H9 (cell line): Measurements from ENCODE around the gene SELENOI. TPM values are rescaled to one million over a fixed set of nuclear protein-coding genes. Genes with fewer than 3 reads are reported as not detected.

Source experiments
- DNase-seq: peaks from one replicate; pipeline ENCODE4 v3.0.0-alpha.2; 2017
- H2AFZ ChIP-seq: one replicate; pipeline ENCODE4 v1.6.1; 2013; ENCODE audit warnings: mild to moderate bottlenecking, low read length, control low read depth, moderate library complexity
- H2AK5ac ChIP-seq: 2 replicates; pipeline ENCODE4 v1.6.1; 2013; ENCODE audit warnings: low read length, control low read depth, mixed read lengths; ENCODE audit not compliant: insufficient read length
- H2BK120ac ChIP-seq: one replicate; pipeline ENCODE4 v1.6.1; 2013; ENCODE audit warnings: low read depth, mild to moderate bottlenecking, low read length, control low read depth, inconsistent platforms; ENCODE audit not compliant: poor library complexity, severe bottlenecking
- H2BK12ac ChIP-seq: 2 replicates; pipeline ENCODE4 v1.6.1; 2013; ENCODE audit warnings: low read length, control low read depth, mixed read lengths, low read depth; ENCODE audit not compliant: insufficient read length
- H2BK15ac ChIP-seq: 2 replicates; pipeline ENCODE4 v1.6.1; 2013; ENCODE audit warnings: low read depth, low read length, control low read depth
- H2BK20ac ChIP-seq: one replicate; pipeline ENCODE4 v1.6.1; 2013; ENCODE audit warnings: low read depth, mild to moderate bottlenecking, low read length, control low read depth, inconsistent platforms; ENCODE audit not compliant: poor library complexity, severe bottlenecking
- H2BK5ac ChIP-seq: 2 replicates; pipeline ENCODE4 v1.6.1; 2013; ENCODE audit warnings: low read length, control low read depth, mixed read lengths; ENCODE audit not compliant: insufficient read length
- H3K14ac ChIP-seq: 2 replicates; pipeline ENCODE4 v1.6.1; 2013; ENCODE audit warnings: low read length, control low read depth; ENCODE audit not compliant: insufficient read depth
- H3K18ac ChIP-seq: 2 replicates; pipeline ENCODE4 v1.6.1; 2013; ENCODE audit warnings: low read depth, mild to moderate bottlenecking, mixed read lengths, low read length, control low read depth; ENCODE audit not compliant: insufficient read length
- H3K23ac ChIP-seq: 2 replicates; pipeline ENCODE4 v1.6.1; 2013; ENCODE audit warnings: low read length, control low read depth, mixed read lengths, low read depth; ENCODE audit not compliant: insufficient read length
- H3K23me2 ChIP-seq: 2 replicates; pipeline ENCODE4 v1.6.1; 2013; ENCODE audit warnings: low read depth, mild to moderate bottlenecking, mixed read lengths, low read length, control low read depth; ENCODE audit not compliant: insufficient read length, poor library complexity, severe bottlenecking
- H3K27ac ChIP-seq: 2 replicates; pipeline ENCODE4 v1.5.1; 2013; ENCODE audit warnings: low read length, control low read depth, mixed read lengths, low read depth; ENCODE audit not compliant: insufficient read length
- H3K27me3 ChIP-seq: 2 replicates; pipeline ENCODE4 v1.6.1; 2013; ENCODE audit warnings: low read length, control low read depth, inconsistent platforms; ENCODE audit not compliant: insufficient read depth
- H3K4ac ChIP-seq: 2 replicates; pipeline ENCODE4 v1.6.1; 2013; ENCODE audit warnings: low read depth, mild to moderate bottlenecking, control low read depth, inconsistent platforms, low read length, moderate library complexity
- H3K4me1 ChIP-seq: 2 replicates; pipeline ENCODE4 v1.6.1; 2013; ENCODE audit warnings: low read length, control low read depth, inconsistent platforms; ENCODE audit not compliant: insufficient read depth
- H3K4me2 ChIP-seq: 2 replicates; pipeline ENCODE4 v1.6.1; 2013; ENCODE audit warnings: low read length, control low read depth, mixed read lengths; ENCODE audit not compliant: insufficient read length, insufficient read depth
- H3K56ac ChIP-seq: 2 replicates; pipeline ENCODE4 v1.6.1; 2013; ENCODE audit warnings: low read depth, mild to moderate bottlenecking, mixed read lengths, low read length, control low read depth; ENCODE audit not compliant: insufficient read length
- H3K79me1 ChIP-seq: 2 replicates; pipeline ENCODE4 v1.6.1; 2013; ENCODE audit warnings: low read depth, mild to moderate bottlenecking, moderate library complexity, low read length, control low read depth, inconsistent platforms; ENCODE audit not compliant: insufficient read depth, poor library complexity, severe bottlenecking
- H3K79me2 ChIP-seq: 2 replicates; pipeline ENCODE4 v1.6.1; 2013; ENCODE audit warnings: low read length, control low read depth, inconsistent platforms; ENCODE audit not compliant: insufficient read depth
- H3K9ac ChIP-seq: 2 replicates; pipeline ENCODE4 v1.6.1; 2013; ENCODE audit warnings: low read length, control low read depth, mixed read lengths; ENCODE audit not compliant: insufficient read length; ENCODE audit errors: extremely low read depth
- H3K9me3 ChIP-seq: one replicate; pipeline ENCODE4 v1.6.1; 2013; ENCODE audit warnings: low read depth, low read length, inconsistent platforms; ENCODE audit not compliant: control insufficient read depth
- H3T11ph ChIP-seq: one replicate; pipeline ENCODE4 v1.6.1; 2013; ENCODE audit warnings: mild to moderate bottlenecking, low read length, control low read depth, inconsistent platforms
- H4K20me1 ChIP-seq: one replicate; pipeline ENCODE4 v1.6.1; 2013; ENCODE audit not compliant: control insufficient read depth, insufficient read length, insufficient read depth
- H4K5ac ChIP-seq: 2 replicates; pipeline ENCODE4 v1.6.1; 2013; ENCODE audit warnings: low read depth, mild to moderate bottlenecking, mixed read lengths, low read length, control low read depth; ENCODE audit not compliant: insufficient read length
- H4K8ac ChIP-seq: replicated peaks from 2 replicates; pipeline ENCODE4 v1.6.1; 2013; ENCODE audit warnings: low read length, control low read depth, mixed read lengths, low read depth; ENCODE audit not compliant: insufficient read length
- H4K91ac ChIP-seq: 2 replicates; pipeline ENCODE4 v1.6.1; 2013; ENCODE audit warnings: low read depth, mild to moderate bottlenecking, moderate library complexity, mixed read lengths, low read length, control low read depth; ENCODE audit not compliant: insufficient read length
- H3K27ac Mint-ChIP-seq, 3 experiments: 2 replicates in 2 of 3; 3 replicates in 1 of 3; pipeline ENCODE4 v1.8.0; 2020 to 2021; ENCODE audit warnings: mixed read lengths in 3 of 3, mild to moderate bottlenecking in 1 of 3, moderate library complexity in 1 of 3
- H3K27me3 Mint-ChIP-seq: 2 replicates; pipeline ENCODE4 v1.8.0; 2021; ENCODE audit warnings: low read depth, mild to moderate bottlenecking, moderate library complexity, mixed read lengths
- H3K36me3 Mint-ChIP-seq, 3 experiments: 2 replicates in 2 of 3; 3 replicates in 1 of 3; pipeline ENCODE4 v1.8.0; 2020 to 2021; ENCODE audit warnings: low read depth in 3 of 3, mixed read lengths in 3 of 3; ENCODE audit not compliant: insufficient read depth in 1 of 3
- H3K4me1 Mint-ChIP-seq, 2 experiments: 2 replicates each; pipeline ENCODE4 v1.8.0; 2020; ENCODE audit warnings: mixed read lengths in 2 of 2
- H3K4me3 Mint-ChIP-seq, 2 experiments: 2 replicates in 1 of 2; 3 replicates in 1 of 2; pipeline ENCODE4 v1.8.0; 2020 to 2021; ENCODE audit warnings: mild to moderate bottlenecking in 2 of 2, mixed read lengths in 2 of 2, moderate library complexity in 1 of 2
- H3K9me3 Mint-ChIP-seq, 2 experiments: 2 replicates in 1 of 2; 3 replicates in 1 of 2; pipeline ENCODE4 v1.8.0; 2020; ENCODE audit warnings: mild to moderate bottlenecking in 2 of 2, mixed read lengths in 2 of 2, moderate library complexity in 1 of 2
- WGBS: extraction: QIAGEN DNeasy Blood & Tissue Kit; methylation state at CpG from one replicate; pipeline ENCODE4 v1.1.7; 2013; ENCODE audit warnings: missing lambda C conversion rate, low lambda C conversion rate, mixed read lengths; ENCODE audit not compliant: insufficient read length; ENCODE audit errors: extremely low coverage; 5-methylcytosine and 5-hydroxymethylcytosine counted together
- total RNA-seq: library from RNA; stranded (reverse); gene quantifications from 2 replicates; pipeline ENCODE4 v1.2.1, GENCODE V29; 2021
- TF ChIP-seq, protein P1 (sequence below): fragments of 200-600 bp; sonication (generic); conservative IDR thresholded peaks from 3 replicates; pipeline ENCODE4 v1.8.0; 2021; ENCODE audit warnings: antibody characterized with exemption, mild to moderate bottlenecking

The SELENOI gene
- total RNA-seq, 1 experiment from 2014 or later: 41.9 TPM

DNA sequence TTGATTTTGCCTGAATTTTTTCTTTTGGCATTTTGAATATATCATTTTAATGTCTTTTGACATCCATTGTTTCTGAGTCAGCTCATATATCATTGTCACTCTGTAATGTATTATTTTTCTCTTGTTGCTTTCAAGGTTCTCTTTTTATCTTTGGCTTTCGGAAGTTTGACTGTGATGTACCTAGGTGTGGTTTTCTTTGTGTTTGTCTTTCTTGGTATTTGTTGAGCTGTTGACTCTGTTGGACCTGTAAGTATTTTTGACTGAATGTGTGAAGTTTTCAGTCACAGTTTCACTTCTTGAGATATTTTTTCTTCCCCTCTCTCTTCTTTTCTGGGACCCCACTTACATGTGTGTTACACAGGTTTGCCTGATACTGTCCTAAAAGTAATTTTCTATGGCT is 30.9 kb downstream of the SELENOI start:
- Histone ChIP-seq H3K9me3 (no peaks in the 10 kb centered on the region), H2BK15ac (no peak overlapping the region), H4K20me1 (no peaks in the 10 kb centered on the region), H3K23ac (no peak overlapping the region), H3K4me1 (no peaks in the 10 kb centered on the region), H2BK12ac (no peak overlapping the region), H4K5ac (no peak overlapping the region), H2BK5ac (no peak overlapping the region), H3K79me2 (no peaks in the 10 kb centered on the region), H2AFZ (no peak overlapping the region), H3K79me1 (no peaks in the 10 kb centered on the region), H3K4ac (no peak overlapping the region), H4K91ac (no peak overlapping the region), H3K27ac (no peak overlapping the region), H3K4me2 (no peak overlapping the region), H3K18ac (no peak overlapping the region), H3K14ac (no peak overlapping the region), H3K27me3 (no peaks in the 10 kb centered on the region), H3T11ph (no peak overlapping the region), H2BK20ac (no peak overlapping the region), H3K9ac (no peak overlapping the region), H4K8ac (no peak overlapping the region), H2BK120ac (no peak overlapping the region), H3K56ac (no peak overlapping the region), H2AK5ac (no peak overlapping the region), H3K23me2 (no peaks in the 10 kb centered on the region)
- WGBS: no CpG with 5 or more reads among the region's 1 CpG
- H3K4me1 Mint-ChIP-seq: no peaks in the 10 kb centered on the region
- H3K4me3 Mint-ChIP-seq: no peak overlapping the region
- no peaks in the 10 kb centered on the region for H3K27me3 Mint-ChIP-seq
- no peak overlapping the region; a peak in 1 of 7 replicates for H3K27ac Mint-ChIP-seq
- no peak for DNase-seq
- TF ChIP-seq, protein P1, sequence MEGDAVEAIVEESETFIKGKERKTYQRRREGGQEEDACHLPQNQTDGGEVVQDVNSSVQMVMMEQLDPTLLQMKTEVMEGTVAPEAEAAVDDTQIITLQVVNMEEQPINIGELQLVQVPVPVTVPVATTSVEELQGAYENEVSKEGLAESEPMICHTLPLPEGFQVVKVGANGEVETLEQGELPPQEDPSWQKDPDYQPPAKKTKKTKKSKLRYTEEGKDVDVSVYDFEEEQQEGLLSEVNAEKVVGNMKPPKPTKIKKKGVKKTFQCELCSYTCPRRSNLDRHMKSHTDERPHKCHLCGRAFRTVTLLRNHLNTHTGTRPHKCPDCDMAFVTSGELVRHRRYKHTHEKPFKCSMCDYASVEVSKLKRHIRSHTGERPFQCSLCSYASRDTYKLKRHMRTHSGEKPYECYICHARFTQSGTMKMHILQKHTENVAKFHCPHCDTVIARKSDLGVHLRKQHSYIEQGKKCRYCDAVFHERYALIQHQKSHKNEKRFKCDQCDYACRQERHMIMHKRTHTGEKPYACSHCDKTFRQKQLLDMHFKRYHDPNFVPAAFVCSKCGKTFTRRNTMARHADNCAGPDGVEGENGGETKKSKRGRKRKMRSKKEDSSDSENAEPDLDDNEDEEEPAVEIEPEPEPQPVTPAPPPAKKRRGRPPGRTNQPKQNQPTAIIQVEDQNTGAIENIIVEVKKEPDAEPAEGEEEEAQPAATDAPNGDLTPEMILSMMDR: no peak
- H3K36me3 Mint-ChIP-seq: peaks cover 18 to 57% (median 41%) of the 10 kb centered on the region in 3 experiments
- H3K9me3 Mint-ChIP-seq: peaks cover 2 to 8% of the 10 kb centered on the region in 2 experiments
